Adrenal gland (tissue), 5 donors: ENCODE data around the gene COG6.

Experiments used
- CTCF ChIP-seq, 6 experiments: fragments of 450-650 bp in 4 of 6; fragments of 200-600 bp in 2 of 6; sonication (generic) in 1 of 6; IDR thresholded peaks; 1 replicate in 5 of 6; 2 replicates in 1 of 6; pipeline versions ENCODE4 v1.5.1 to v1.8.0; 2016 to 2021; ENCODE audit warnings: antibody characterized with exemption in 6 of 6, mild to moderate bottlenecking in 2 of 6, moderate library complexity in 1 of 6
- POLR2A ChIP-seq, 2 donors: fragments of 450-650 bp; IDR thresholded peaks; one replicate each; pipeline ENCODE4 v1.6.1; 2017; ENCODE audit warnings: antibody characterized with exemption in 2 of 2, mild to moderate bottlenecking in 2 of 2, moderate library complexity in 1 of 2
- donor health status: DM: no; HTN: no; CAD: no.

GRCh38 chr13:39776439-39776838 lies 121.0 kb downstream of the COG6 start:
- TF ChIP-seq POLR2A (IDR thresholded peaks at IDR 0.05) (no peak), CTCF (IDR thresholded peaks at IDR 0.05) (no peak)
